GM21423 (cell line): ENCODE measurements around the gene CASZ1.

Source experiments
- ATAC-seq: cut with Tn5 transposase; IDR thresholded peaks from one replicate; pipeline ENCODE4 v1.9.1; 2021; ENCODE audit warnings: mild to moderate bottlenecking, moderate library complexity; ENCODE audit not compliant: unreplicated experiment

CASZ1 gene

DNA sequence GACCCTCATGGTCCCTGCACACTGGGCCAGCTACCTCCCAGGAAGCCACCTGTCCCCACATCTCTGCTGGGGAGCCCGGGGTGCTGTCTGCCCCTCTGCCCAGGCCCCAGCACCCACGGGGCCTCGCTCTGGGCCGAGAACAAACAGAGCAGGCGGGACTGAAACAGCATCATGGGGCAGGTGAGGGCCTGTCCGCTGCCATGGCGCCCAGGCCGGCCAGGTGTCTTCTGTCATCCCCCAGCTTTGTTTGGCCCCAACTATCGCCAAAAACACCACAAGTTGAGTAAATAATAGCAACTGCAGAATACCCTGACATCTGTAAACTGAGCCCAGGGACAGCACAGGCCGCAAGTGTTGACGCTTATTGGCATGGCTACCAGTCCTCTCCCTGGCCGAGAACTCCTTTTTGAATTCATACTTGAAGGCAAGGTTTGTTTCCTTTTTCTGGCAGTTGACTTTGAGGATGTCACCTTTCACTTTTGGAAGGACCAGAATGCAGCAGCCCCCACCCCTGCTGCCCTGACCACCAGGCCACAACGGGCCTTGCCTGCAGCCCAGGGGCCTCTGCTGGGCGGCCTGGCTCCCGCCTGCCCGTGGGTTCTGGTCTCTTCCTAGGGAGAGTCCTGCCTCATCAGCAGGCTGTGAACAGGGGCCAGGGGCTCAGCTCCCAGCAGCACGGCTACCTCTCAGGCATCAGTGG, 152.7 kb downstream of the CASZ1 start:
- ATAC-seq = no peak

- no peak for ATAC-seq
Observed at GRCh38 chr1:10642403-10643080, 153.9 kb downstream of the CASZ1 start.

DNA sequence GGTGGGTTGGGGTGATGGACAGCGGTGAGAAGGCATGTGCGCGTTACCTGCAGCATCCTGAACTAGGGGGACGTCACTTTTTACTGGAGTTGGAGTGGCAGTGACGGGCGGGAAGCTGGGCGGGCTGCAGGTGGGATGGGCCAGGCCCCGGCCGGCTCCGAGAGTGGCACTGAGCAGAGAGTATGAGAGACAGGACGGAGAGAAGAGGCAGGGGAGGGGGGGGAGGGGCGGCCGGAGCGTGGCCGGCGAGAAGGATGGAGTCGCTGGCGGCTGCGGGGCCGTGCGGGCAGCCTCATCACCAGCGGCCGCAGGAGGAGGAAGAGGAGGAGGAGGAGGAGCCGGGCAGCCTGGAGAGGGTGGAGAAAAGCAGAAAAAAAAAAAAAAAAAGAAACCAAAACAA, 154.5 kb downstream of the CASZ1 start:
- no peak for ATAC-seq

DNA sequence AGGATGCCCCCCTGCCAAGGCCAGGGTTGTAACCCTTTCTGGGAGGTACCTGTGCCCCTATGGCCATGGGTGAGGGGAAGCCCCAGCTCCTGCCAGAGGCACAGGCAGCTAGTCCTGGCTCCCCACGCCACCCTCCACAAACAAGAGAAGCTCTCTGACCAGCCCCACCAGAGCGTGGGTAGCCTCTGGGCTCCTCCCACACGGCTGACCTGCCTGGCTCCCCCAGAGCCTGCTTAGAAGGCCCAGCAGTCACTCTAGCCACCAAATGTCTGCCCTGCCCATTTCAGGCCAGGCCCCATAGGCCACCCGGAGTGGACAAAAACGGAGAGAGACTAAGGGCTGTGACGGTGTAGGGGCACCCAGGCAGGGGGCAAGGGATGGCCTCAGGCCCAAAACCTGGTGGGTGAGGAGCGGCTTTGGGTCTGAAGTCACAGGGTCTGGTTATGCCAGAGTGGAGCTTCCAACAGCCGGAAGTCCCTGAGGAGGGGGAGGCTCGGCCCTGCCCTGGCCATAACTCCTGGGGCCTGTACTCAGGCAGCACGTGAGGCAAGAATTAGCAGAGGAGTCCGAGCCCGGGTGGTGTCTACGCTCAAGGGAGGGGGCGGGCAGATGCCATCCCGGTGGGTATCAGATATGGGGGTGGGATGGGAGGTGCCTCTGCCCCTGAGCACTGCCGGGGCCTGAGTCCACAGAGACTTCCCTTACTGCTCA, 155.4 kb downstream of the CASZ1 start:
- ATAC-seq = no peak

- no peak for ATAC-seq
Observed at GRCh38 chr1:10639775-10640578, 156.5 kb downstream of the CASZ1 start.

- ATAC-seq = no peak
Observed at GRCh38 chr1:10639011-10639774, 157.3 kb downstream of the CASZ1 start.

DNA sequence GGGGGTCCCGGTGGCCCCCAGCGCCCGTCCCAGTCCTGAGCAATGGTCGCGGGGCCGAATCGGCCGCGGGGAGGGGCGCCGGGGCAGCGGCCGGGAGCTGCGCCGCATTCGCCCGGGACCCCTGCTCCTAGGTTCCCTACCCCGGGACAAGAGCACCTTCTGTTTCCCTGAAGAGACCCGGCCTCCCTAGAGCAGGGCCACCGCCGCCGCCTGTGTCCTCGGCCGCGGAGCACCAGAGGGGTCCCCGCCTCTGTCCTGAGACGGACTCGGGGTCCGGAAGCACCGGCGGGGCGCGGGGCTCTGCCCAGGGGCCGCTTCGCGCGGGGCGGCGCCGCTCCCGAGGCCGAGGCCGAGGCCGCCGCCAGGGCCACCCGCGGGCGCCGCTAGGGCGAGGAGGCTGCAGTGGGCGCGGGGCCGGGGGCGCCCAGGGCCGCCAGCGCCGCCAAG, 157.9 kb downstream of the CASZ1 start:
- no peak for ATAC-seq

- ATAC-seq = no peak
Observed at GRCh38 chr1:10637834-10638558, 158.4 kb downstream of the CASZ1 start.

DNA sequence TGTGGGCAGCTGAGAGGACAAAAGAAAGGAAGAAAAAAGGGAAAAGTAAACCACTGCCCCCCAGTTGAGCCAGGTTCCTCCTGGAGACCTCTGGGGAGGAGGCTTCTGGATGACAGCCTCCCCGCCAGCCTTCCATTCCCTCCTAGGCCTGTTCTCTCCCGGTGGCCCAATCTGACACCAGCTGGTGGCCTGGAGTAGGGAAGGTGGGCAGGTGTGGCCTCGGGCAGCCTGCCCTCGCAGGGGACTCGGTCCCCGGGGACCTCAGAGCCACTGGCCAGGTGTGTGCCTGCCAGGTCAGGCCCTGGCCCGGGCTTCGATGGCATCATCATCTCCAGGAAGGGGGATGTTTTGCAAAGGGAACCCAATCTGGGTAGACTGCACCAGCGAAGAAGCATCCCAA, 159.0 kb downstream of the CASZ1 start:
- ATAC-seq = no peak

DNA sequence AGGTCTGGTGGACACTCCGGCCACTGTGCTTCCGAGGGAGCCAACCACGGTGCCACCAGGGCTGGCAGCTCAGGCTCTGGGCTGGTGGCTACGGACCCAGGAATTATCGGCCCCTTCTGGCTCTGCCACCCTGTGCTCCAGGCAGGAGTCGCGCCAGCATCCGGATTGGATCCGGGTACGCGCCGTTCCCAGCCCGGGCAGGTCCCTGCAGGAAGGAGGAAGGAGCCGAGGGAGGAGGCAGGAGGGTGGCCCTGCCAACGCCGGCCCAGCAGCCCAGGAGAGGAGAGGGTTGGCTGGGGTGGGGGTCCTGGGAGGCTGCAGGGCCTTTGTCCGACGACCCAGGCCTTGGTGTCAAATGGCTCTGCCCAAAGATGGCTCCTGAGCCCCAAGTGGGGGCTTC, 160.5 kb downstream of the CASZ1 start:
- ATAC-seq = no peak

DNA sequence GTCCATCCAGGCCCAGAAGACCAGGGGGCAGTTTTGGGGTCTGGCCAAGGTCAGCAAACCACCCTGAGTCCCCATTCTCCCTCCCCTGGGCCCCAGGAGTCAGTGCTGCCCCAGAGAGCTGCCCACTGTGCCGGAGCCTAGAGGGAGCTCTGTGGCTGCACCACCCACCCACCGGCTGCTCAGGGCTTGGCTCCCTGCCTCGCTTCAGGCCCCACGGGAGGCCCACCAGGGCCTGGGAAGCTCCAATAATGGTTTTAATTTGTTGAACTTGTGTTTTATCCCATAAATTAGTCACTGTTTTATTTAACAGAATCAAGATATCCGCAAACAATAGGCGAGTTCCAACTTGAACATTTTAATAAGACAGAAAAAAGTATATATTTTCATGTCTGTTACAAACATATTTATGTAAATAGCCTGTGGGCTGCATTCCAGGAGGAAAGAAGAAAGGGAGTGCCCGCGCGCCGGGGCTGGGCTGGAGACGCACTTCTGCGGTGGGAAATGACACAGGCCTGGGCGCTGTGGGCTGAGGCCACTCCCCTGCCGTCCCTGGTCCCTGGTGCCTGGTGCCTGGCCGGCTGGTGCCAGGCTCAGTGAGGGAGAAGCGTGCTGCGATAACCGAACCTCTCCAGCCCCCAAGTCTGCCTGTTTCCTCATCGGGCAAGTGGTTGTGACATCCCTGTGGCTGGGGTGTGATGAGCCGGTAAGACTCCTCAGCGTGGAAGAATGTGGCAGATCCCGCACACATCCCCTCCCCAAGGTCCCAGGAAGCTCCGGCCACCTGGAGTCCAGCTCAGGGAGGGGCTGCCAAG, 161.2 kb downstream of the CASZ1 start:
- ATAC-seq = no peak

GRCh38 chr1:10634428-10635084, 161.9 kb downstream of the CASZ1 start:
- no peak for ATAC-seq

- ATAC-seq = no peak
Observed at GRCh38 chr1:10634075-10634427, 162.4 kb downstream of the CASZ1 start.

DNA sequence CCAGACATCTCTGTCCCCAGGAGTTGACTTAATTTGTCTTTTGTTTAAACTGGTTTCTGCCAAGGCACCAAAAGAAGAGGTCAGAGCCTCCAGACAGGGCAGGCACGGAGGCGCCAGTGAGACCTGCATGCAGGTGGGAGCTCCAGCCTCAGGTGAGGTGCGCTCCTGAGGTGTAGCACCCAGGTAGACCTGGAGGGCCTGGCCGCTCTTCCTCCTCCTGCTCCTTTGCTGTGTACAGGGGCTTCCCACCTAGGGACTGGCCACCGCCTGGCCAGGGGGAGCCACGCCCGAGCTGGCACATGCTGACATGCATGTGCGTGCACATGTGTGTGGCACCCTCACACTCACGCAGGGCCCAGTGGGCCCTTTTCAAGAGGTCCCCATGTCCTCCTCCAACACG, 163.0 kb downstream of the CASZ1 start:
- ATAC-seq = no peak

DNA sequence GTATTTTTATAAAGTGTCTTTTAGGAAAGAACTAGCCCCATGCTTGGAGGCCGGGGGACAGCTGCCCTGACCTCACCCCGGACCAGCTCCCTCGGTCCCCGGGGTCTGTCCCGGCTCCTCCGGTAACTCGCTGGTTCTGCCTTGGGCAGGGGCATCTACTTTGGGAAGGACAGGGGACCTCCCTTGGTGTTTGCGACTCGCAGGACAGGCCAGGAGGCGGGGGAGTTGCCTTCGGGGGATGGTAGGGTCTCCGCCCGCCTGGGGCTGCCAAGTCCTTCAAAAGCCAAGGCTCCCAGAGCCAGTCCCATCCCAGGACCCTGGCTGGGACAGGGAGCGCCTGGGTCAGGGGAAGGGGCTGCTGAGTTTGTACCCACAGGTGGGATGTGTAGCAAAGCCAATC, 163.8 kb downstream of the CASZ1 start:
- ATAC-seq = no peak

DNA sequence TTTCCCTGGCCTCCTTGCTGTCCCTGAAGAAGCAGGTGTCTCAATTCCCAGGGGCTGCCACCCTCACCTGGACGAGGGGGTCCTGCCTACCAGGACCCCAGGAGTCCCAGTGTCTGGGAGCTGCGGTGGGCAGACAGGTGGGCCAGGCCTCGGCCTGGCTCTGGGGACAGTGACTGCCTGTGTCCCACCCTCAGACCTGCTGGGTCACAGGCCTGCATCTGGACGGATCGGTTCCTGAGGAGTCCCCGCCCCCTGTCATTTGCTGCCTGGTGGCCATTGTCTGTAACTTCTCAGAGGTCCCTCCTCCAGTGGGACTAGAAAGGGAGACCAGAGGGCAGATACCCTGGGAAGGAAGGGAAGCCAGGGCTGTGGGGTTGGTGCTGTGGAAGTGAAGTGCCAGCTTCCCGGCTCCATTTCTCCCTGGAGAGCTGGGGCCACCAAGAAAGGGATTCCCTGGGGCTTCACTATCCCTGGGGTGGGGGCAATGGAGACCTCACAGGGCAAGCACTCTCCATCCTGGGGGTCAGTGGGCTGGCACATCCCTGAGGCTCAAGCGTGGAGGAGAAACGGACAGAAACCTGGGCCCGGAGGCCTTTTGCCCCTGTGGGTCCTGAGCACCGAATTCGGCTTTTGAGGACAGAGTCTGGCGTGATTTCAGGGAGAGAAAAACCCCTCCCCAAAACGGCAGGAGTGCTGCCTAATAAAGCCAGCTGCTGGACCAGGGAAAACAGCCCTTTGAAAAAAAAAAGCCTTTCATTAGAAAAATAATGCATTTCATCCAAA, 164.4 kb downstream of the CASZ1 start:
- ATAC-seq = no peak

DNA sequence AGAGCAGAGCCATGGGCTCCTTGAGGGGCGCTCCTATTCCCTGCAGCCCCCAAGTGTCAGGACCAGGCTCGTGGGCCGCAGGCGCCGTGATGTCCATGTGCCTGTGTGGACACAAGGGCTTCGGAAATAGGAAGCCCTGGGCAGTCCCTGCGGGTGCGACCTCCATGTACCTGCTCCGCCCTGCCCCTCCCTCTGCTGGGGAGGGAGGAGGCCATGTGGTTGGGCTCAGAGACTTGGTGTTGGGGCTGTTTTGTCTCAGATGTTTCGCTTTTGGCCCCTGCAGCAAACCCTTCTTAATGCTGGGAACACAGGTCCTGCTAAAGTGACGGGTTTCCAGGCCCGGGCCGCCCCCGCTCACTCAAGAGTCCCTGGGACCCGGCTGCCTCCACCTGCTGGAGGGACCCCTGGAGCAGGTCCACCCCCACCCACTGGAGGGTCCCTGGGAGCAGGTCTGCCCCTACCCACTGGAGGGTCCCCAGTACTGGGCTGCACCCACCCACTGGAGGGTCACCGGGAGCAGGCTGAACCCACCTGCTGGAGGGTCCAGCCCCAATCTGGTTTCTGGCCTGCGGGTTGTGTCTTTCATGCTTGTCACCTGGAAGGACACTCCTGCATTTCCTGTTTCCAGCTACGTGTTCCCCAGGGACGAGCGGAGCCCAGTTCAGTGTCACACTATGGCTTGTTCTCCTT, 165.2 kb downstream of the CASZ1 start:
- ATAC-seq = no peak
